Measurements from ENCODE around the gene DTX2.
"Not testable (repeated sequence)": the region's sequence is repeated elsewhere in the genome, so short reads cannot be mapped to it uniquely, and the experiment has no call there.

- not testable (repeated sequence) for TF ChIP-seq POLR2A, CTCF, POLR2AphosphoS5 (IDR thresholded peaks at IDR 0.05)
Measured at GRCh38 chr7:76482660-76483059, 21.2 kb downstream of the DTX2 start.

Data from gastroesophageal sphincter (tissue), 3 donors.